ENCODE data around the gene YWHAE.

DNA sequence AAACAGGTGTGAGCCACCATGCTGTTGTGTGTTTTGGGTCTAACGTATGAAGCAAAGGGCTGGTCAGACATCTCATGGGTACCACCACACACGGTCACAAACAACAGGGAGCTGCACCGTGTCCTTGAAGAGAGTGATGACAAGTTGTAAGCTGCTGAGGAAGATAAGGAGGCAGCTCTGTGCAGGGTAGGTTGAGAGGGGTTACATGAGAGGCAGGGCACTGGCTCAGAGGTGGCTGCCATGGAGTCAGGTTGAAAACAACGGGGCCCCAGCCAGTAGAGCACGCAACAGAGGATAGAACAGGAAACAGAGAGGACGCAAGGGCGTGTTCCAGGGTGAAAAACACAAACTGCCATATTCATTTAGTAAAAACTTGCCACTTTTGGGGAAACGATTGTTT, 68.3 kb downstream of the YWHAE start:
- TF ChIP-seq, protein P1, sequence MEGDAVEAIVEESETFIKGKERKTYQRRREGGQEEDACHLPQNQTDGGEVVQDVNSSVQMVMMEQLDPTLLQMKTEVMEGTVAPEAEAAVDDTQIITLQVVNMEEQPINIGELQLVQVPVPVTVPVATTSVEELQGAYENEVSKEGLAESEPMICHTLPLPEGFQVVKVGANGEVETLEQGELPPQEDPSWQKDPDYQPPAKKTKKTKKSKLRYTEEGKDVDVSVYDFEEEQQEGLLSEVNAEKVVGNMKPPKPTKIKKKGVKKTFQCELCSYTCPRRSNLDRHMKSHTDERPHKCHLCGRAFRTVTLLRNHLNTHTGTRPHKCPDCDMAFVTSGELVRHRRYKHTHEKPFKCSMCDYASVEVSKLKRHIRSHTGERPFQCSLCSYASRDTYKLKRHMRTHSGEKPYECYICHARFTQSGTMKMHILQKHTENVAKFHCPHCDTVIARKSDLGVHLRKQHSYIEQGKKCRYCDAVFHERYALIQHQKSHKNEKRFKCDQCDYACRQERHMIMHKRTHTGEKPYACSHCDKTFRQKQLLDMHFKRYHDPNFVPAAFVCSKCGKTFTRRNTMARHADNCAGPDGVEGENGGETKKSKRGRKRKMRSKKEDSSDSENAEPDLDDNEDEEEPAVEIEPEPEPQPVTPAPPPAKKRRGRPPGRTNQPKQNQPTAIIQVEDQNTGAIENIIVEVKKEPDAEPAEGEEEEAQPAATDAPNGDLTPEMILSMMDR (IDR thresholded peaks at IDR 0.05) = no peak
- no peak for TF ChIP-seq POLR2A (IDR thresholded peaks at IDR 0.05)

Measured in esophagus squamous epithelium (tissue), 4 donors.